DOHH2 (cell line): ENCODE measurements around the gene MTHFD2L.
"Not testable (repeated sequence)": the region's sequence is repeated elsewhere in the genome, so short reads cannot be mapped to it uniquely, and the experiment has no call there.

Experiments used
- H3F3A ChIP-seq: fragments of 200-600 bp; sonication (generic), shearing (Covaris generic); 2 replicates; pipeline ENCODE4 v1.6.0; 2016; ENCODE audit warnings: antibody characterized with exemption, mild to moderate bottlenecking; ENCODE audit not compliant: control insufficient read depth, insufficient read depth
- H3K27ac ChIP-seq: fragments of 200-600 bp; sonication (generic); 2 replicates; pipeline ENCODE4 v1.5.1; 2014; ENCODE audit warnings: low read depth, mild to moderate bottlenecking, low read length, moderate library complexity
- H3K27me3 ChIP-seq: fragments of 200-600 bp; sonication (generic); 2 replicates; pipeline ENCODE4 v1.6.1; 2014; ENCODE audit warnings: mild to moderate bottlenecking, low read length, mixed read lengths; ENCODE audit not compliant: control insufficient read depth
- H3K36me3 ChIP-seq: fragments of 200-600 bp; sonication (generic); 2 replicates; pipeline ENCODE4 v1.6.1; 2014; ENCODE audit warnings: mild to moderate bottlenecking, low read length, moderate library complexity, mixed read lengths; ENCODE audit not compliant: control insufficient read depth
- H3K4me1 ChIP-seq: fragments of 200-600 bp; sonication (generic); 2 replicates; pipeline ENCODE4 v1.6.1; 2014; ENCODE audit warnings: mild to moderate bottlenecking, low read length, mixed read lengths; ENCODE audit not compliant: control insufficient read depth
- H3K4me2 ChIP-seq: fragments of 200-600 bp; sonication (generic); 2 replicates; pipeline ENCODE4 v1.6.0; 2014; ENCODE audit warnings: mild to moderate bottlenecking, low read length, moderate library complexity
- H3K4me3 ChIP-seq: fragments of 200-600 bp; sonication (generic); 2 replicates; pipeline ENCODE4 v1.5.1; 2014; ENCODE audit warnings: mild to moderate bottlenecking, low read length, mixed read lengths
- H3K79me2 ChIP-seq: fragments of 200-600 bp; sonication (generic); 2 replicates; pipeline ENCODE4 v1.6.1; 2014; ENCODE audit warnings: mild to moderate bottlenecking, low read length, mixed read lengths; ENCODE audit not compliant: control insufficient read depth
- H3K9me2 ChIP-seq: fragments of 200-600 bp; sonication (generic); replicated peaks from 2 replicates; pipeline ENCODE4 v1.6.1; 2014; ENCODE audit warnings: mild to moderate bottlenecking, low read length, mixed read lengths; ENCODE audit not compliant: control insufficient read depth
- H3K9me3 ChIP-seq: fragments of 200-600 bp; sonication (generic); 2 replicates; pipeline ENCODE4 v1.6.1; 2014; ENCODE audit warnings: antibody characterized with exemption, low read length, mixed read lengths; ENCODE audit not compliant: control insufficient read depth, insufficient read depth
- H4K20me1 ChIP-seq: fragments of 200-600 bp; sonication (generic); 2 replicates; pipeline ENCODE4 v1.6.0; 2014; ENCODE audit warnings: low read depth, mild to moderate bottlenecking, antibody characterized with exemption, low read length, moderate library complexity; ENCODE audit not compliant: control insufficient read depth, insufficient read depth
- CTCF ChIP-seq: fragments of 200-600 bp; sonication (generic); IDR thresholded peaks from one replicate; pipeline ENCODE4 v1.5.1; 2014; ENCODE audit warnings: antibody characterized with exemption, mild to moderate bottlenecking, low read depth, low read length; ENCODE audit not compliant: poor library complexity, severe bottlenecking
- EZH2phosphoT487 ChIP-seq: fragments of 200-600 bp; sonication (generic); IDR thresholded peaks from 2 replicates; pipeline ENCODE4 v1.6.1; 2017; ENCODE audit warnings: borderline replicate concordance, mild to moderate bottlenecking, antibody characterized with exemption, low read length, moderate library complexity, mixed read lengths

The MTHFD2L gene

GRCh38 chr4:74206088-74206825 is 48.3 kb downstream of the MTHFD2L start:
- Histone ChIP-seq H3K4me1 (peaks cover 7% of the 10 kb centered on the region), H3K9me3 (no peaks in the 10 kb centered on the region), H4K20me1 (no peaks in the 10 kb centered on the region), H3K27ac (no peak overlapping the region), H3K27me3 (no peaks in the 10 kb centered on the region), H3K9me2 (no peaks in the 10 kb centered on the region), H3K4me3 (no peak overlapping the region), H3F3A (no peaks in the 10 kb centered on the region), H3K4me2 (no peak overlapping the region), H3K36me3 (no peaks in the 10 kb centered on the region), H3K79me2 (no peaks in the 10 kb centered on the region)
- TF ChIP-seq EZH2phosphoT487 (no peak), CTCF (no peak)

GRCh38 chr4:74214457-74215159 is 56.7 kb downstream of the MTHFD2L start:
- H3K79me2 ChIP-seq, H3F3A ChIP-seq, H3K4me1 ChIP-seq, H3K36me3 ChIP-seq, H3K27me3 ChIP-seq, H3K4me3 ChIP-seq, H3K4me2 ChIP-seq, H4K20me1 ChIP-seq, H3K27ac ChIP-seq, H3K9me3 ChIP-seq, H3K9me2 ChIP-seq: not testable (repeated sequence)

- not testable (repeated sequence) for H3K9me3 ChIP-seq, H3K79me2 ChIP-seq, H3K4me3 ChIP-seq, H3K27ac ChIP-seq, H3K36me3 ChIP-seq, H4K20me1 ChIP-seq, H3K9me2 ChIP-seq, H3K4me1 ChIP-seq, H3K27me3 ChIP-seq, H3F3A ChIP-seq, H3K4me2 ChIP-seq
Measured at GRCh38 chr4:74215236-74215635, 57.3 kb downstream of the MTHFD2L start.

GRCh38 chr4:74217365-74217764 is 59.4 kb downstream of the MTHFD2L start:
- Histone ChIP-seq H3K27ac (no peak overlapping the region), H3K4me2 (no peak overlapping the region), H3K9me2 (no peaks in the 10 kb centered on the region), H3K4me1 (no peaks in the 10 kb centered on the region), H3K4me3 (no peak overlapping the region), H3K9me3 (no peaks in the 10 kb centered on the region), H3K36me3 (no peaks in the 10 kb centered on the region), H3K27me3 (no peaks in the 10 kb centered on the region), H4K20me1 (no peaks in the 10 kb centered on the region), H3F3A (no peaks in the 10 kb centered on the region), H3K79me2 (no peaks in the 10 kb centered on the region)
- no peak for TF ChIP-seq CTCF
- TF ChIP-seq EZH2phosphoT487 = no peak
